Retina (tissue), 1 donor: ENCODE data around the gene OR4S1.
A peak's percentile ranks its signal among the peaks of the same experiment; 100 is the strongest.
"Not testable (repeated sequence)": the region's sequence is repeated elsewhere in the genome, so short reads cannot be mapped to it uniquely, and the experiment has no call there.

Experiments used
- DNase-seq: peaks from one replicate; pipeline ENCODE4 v3.0.0-alpha.2; 2016

The OR4S1 gene, protein sequence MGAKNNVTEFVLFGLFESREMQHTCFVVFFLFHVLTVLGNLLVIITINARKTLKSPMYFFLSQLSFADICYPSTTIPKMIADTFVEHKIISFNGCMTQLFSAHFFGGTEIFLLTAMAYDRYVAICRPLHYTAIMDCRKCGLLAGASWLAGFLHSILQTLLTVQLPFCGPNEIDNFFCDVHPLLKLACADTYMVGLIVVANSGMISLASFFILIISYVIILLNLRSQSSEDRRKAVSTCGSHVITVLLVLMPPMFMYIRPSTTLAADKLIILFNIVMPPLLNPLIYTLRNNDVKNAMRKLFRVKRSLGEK

DNA sequence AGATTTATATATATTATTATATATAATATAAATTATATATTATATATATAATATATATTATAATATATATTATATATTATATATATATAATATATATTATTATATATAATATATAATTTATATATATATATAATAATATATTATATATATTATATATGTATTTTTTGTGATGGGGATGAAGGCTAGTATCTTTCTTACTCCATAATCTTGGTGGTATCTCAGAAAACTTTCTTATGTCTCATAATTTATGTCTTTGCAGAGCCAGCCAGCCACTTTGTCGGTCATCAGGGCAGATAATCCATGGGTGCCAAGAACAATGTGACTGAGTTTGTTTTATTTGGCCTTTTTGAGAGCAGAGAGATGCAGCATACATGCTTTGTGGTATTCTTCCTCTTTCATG lies at the start of gene OR4S1:
TSS of gene OR4S1 (plus strand) at position 301 of the 400 bp plus-strand sequence. CDS start at position 301, 0 bp downstream.
- no peak for DNase-seq

DNA sequence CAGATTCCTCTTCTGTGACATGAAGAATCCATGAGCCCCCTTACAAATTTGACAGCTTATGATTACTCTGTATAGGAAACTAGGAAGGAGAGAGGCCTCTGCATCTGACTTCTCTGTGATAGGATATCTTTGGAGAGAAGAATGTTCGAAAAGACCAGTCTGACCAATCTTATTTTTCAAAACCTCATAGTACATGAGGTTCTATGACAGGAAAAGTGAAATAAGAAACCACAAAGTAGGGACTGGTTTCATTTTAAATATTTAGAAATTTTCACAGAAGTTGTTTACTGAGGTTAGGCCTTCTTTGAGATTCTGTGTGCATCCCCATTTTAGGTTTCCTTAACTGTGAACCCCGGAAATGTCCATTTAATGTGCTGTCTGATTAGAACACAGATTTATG lies 44.4 kb upstream of the OR4S1 start:
- no peak for DNase-seq

DNA sequence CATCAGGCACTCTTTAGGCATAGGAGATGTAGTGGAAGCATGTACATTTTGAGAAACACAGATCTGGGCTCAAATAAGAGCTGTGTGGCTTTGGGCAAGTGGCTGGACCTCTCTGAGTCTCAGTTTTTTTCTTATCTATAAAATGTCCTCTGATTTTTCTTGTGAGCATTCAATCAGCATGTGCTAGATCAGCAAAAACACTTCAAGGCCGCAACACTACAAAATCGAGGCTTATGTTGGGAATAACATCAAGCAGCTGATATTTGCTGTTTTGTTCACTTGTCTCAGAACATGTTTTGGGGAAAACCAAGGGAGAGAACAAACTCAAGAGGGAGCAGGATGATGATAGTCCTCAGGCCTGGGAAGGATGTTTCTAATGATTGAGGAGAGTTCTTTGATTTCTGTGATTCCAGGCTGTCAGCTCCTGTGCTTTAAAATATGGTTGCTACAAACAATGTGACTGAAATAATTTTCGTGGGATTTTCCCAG lies 42.6 kb upstream of the OR4S1 start, which contains the start of gene OR4X1:
TSS of gene OR4X1 (plus strand) at position 439 of the 489 bp plus-strand sequence. CDS start at position 439, 0 bp downstream.
- DNase-seq = no peak

DNA sequence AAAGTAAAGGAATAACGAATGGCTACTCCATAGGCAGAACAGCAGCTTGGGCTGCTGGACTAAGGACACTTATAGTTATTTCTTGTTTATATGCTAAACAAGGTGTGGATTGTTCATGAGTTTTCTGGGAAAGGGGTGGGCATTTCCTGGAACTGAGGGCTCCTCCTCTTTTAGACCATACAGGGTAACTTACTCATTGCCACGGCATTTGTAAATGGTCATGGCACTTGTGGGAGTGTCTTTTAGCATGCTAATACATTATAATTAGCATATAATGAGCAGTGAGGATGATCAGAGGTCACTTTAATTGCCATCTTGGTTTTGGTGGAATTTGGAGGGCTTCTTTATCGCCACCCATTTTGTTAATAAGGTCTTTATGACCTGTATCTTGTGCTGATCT lies 35.4 kb upstream of the OR4S1 start:
- no peak for DNase-seq

DNA sequence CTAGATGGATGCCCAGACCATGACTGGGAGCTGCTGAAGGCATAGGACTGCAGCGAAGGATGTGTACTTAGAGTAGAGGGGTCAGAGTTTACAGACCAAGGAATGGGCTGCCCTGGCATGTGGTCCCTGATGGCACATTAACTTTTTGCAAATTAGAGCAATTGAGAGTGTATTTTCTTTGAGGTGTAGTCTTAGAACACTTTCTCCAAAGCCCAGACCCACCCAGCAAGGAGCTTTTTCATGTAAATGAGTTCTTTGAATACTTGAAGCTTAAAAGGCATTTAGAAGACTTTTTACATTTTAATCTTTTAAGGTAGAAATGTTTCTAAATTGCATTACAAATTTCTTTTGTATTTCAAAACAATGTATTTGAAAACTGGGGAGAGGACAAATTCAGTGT lies 33.4 kb upstream of the OR4S1 start:
- DNase-seq = no peak

DNA sequence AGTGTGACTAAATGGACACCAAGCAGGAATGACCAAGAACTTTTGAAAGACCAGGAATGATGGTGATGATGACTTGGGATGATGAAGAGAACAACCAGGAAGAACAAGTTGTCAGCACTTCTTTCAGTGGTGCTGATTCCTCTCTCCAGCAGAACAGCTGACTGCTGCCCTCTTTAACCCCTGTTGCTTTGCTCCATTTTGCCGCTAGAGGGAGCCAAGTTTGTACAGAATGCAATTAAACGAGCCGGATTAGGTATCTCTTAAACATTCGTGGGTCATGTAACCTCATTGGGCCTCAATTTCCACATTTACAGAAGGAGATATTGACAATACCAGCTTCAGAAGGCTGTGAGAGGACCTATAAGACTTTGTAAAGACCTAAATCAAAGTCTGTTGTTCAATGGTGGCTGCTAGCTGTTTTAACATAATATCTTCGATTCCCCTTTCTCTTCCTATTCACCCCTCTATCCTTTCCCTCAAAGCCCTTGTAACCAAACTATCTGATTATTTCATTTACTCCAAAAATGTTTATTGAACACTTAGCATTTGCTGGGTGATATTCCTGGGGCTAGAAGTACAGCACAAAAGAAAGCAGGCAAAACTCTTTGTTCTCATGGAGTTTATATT lies 1.9 kb downstream of the OR4S1 start:
- DNase-seq = peak; percentile 47

DNA sequence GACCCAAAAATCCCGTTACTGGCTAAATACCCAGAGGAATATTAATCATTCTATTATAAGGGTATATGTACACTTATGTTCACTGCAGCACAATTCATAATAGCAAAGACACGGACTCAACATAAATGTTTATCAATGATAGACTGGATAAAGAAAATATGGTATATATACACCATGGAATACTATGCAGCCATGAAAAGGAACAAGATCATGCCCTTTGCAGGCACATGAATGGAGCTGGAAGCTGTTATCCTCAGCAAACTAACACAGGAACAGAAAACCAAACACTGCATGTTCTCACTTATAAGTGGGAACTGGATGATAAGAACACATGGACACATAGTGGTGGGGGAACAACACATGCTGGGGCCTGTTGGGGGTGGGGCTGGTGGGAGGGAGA lies 7.6 kb downstream of the OR4S1 start:
- DNase-seq = not testable (repeated sequence)

DNA sequence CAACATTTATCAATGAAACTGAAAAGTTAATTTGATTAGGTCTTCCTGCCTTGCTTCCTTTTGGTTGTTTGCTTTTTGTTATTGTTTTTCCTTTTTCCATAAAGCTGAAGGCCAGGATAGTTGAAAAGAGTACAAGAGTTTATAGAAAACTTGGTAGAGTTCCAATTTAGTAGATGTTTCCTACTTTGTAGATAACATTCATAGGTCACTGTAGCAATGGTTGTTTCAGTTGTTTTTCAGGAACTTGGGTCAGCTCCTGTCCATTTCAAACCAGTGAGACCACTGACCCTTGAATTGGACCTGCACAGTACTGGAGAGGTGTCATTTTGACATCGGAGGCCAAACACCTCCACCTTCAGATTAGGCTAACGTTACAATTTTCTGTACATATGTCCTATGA lies 13.8 kb downstream of the OR4S1 start:
- not testable (repeated sequence) for DNase-seq

DNA sequence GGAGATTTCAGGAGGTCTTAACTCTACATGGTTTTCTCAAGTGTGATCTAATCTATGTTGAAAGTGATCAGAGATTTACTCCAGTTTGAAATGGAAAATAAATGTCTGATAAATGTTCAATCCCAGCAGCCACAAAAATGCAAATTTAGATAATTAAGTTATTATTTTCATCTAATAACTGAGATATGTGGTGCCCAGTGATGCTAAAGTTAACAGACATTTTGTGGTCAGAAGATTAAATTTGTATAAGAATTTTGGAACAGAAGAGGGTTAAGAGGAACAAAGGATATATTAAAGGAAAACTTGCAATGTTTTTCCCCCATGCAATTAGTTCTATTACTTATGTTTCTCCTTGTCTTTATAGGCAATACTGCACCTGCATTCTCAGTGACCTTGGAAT lies 18.6 kb downstream of the OR4S1 start, which contains the start of gene OR4C3:
TSS of gene OR4C3 (plus strand) at position 301 of the 400 bp plus-strand sequence. CDS start 102 bp downstream, outside the sequence.
- not testable (repeated sequence) for DNase-seq

DNA sequence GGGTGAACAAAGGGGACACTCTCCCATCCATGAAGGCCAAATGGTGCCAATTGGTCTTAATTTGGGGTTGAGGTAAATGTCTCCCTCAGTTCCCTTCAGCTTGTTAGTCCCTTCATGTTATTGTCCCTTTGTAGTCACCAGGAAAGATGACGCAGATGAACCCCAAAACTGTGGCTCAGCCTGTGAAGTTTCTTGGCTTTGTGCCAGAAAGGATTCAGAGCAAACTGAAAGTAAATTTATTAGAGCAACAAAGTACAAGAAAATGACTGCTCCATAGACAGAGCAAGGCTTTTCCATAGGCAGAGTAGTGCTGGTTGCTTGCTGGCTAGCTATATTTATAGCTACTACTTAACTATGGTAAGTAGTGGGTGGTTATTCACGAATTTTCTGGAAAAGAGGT lies 35.4 kb downstream of the OR4S1 start:
- DNase-seq = no peak

DNA sequence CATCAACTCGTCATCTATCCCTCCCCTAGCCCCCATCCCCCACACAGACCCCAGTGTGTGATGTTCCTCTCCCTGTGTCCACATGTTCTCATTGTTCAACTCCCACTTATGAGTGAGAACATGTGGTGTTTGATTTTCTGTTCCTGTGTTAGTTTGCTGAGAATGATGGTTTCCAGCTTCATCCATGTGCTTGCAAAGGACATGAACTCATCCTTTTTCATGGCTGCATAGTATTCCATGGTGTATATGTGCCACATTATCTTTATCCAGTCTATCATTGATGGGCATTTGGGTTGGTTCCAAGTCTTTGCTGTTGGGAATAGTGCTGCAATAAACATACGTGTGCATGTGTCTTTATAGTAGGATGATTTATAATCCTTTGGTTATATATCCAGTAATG lies 36.5 kb downstream of the OR4S1 start:
- DNase-seq = not testable (repeated sequence)

DNA sequence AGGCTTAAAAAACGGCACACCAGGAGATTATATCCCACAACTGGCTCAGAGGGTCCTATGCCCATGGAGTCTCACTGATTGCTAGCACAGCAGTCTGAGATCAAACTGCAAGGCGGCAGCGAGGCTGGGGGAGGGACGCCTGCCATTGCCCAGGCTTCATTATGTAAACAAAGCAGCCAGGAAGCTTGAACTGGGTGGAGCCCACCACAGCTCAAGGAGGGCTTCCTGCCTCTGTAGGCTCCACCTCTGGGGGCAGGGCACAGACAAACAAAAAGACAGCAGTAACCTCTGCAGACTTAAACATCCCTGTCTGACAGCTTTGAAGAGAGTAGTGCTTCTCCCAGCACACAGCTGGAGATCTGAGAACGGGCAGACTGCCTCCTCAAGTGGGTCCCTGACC lies 40.3 kb downstream of the OR4S1 start:
- DNase-seq = not testable (repeated sequence)

DNA sequence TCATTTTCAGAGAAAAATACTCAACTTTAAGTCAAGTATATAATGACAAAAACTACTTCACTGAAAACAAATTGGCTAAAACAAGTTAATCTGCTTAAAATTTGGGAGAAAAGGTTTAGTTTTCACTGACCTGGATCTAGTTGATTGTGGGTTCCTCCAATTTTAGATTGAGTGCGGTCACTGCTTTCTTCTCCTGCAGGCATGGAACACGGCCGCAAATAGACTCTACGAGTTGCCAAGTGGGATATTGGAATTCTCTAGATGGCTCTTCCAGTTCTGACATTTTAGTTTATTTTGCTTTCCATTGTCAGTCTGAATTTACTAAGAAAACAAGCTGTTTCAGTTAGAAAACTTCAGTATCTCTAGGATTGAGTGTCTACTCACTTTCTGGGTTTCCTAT lies 48.0 kb downstream of the OR4S1 start:
- no peak for DNase-seq

DNA sequence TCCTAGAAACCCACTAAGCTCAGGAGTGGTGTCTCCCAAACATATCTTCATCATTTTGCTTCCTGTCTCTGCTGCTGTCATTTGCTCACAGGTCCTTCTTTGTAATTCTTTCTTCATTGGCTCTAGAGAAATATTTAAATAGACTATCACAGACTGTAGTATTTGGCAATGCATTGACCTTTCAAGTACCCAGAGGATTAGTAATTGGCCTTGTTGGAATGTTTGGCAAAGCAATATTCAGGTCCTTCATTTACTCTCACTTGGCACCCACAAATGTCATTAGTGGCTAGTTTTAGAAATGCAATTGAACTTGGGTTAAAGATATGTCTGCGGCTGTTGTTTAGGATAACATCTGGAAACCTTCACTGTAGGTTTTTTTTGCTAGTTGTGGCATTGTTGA lies 48.7 kb downstream of the OR4S1 start:
- DNase-seq = no peak
